HG03039 (cell line): ENCODE results near the gene DYNLT2.
A peak's percentile ranks its signal among the peaks of the same experiment; 100 is the strongest.

Experiments
- ATAC-seq: cut with Tn5 transposase; IDR thresholded peaks from one replicate; pipeline ENCODE4 v1.9.1; 2021; ENCODE audit warnings: mild to moderate bottlenecking, moderate library complexity; ENCODE audit not compliant: unreplicated experiment

The DYNLT2 gene

DNA sequence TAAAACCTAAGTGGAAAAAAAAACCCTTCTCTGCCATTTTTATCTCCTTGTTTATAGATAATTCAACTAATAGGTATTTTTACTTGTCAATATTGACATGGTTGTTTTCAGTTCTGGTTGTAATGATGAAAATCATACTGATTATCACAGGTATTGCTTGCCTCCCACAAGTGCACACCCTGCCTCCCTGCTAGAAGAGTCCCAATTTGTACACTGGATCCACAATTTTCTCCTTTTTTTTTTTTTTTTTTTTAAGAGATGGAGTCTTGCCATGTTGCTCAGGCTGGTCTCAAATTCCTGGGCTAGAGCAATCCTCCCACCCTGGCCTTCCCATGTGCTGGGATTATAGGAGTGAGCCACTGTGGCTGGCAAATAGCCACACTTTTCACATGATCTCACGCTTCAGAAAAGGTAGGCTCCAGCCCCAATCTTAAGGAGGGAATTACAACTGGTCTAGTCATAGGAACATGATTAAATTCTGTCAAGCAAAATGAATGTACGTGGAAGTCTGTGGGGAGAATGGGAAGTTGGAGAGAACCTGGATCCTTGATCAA lies 12.3 kb downstream of the DYNLT2 start:
- ATAC-seq, result no peak

GRCh38 chr6:169738204-169738975 lies 13.0 kb downstream of the DYNLT2 start:
- ATAC-seq, result no peak

DNA sequence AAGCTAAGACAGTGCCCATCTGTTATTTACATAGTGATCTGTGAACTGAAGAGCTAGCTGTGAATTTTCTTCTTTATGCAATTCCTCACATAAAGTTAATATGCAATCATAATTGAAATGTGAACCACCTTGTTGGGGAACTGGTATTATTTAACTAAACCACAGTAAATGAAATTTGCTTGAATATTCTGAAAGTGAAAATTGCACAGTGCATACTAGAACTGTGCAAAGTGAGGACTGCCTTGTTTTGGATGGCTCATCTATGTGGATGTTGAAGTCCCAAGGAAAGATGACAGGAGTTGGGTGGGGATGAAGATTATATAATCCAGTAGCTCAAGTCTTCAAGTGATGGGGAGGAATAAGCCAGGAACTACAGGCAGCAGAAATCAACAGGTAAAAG lies 21.4 kb downstream of the DYNLT2 start:
- no peak for ATAC-seq

GRCh38 chr6:169726963-169727362 lies 24.4 kb downstream of the DYNLT2 start:
- no peak for ATAC-seq

DNA sequence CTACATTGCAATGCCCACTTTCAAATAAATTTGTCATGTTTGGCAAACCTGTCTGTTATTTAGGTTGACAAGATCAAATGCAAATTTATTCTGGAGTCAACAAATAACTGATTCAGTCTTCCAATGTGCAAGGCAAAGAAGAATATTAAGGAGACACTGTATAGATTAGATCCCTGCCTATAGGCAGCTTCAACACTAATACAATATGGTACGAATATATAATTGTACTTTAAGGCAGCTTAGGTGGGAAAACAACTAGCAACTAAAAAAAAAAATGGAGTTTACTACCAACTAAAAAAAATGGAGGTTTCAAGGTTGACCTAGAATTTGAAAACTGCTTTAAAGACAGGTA lies 25.3 kb downstream of the DYNLT2 start:
- ATAC-seq, result no peak

GRCh38 chr6:169725125-169726048 lies 26.0 kb downstream of the DYNLT2 start:
- peak; percentile 7 for ATAC-seq

DNA sequence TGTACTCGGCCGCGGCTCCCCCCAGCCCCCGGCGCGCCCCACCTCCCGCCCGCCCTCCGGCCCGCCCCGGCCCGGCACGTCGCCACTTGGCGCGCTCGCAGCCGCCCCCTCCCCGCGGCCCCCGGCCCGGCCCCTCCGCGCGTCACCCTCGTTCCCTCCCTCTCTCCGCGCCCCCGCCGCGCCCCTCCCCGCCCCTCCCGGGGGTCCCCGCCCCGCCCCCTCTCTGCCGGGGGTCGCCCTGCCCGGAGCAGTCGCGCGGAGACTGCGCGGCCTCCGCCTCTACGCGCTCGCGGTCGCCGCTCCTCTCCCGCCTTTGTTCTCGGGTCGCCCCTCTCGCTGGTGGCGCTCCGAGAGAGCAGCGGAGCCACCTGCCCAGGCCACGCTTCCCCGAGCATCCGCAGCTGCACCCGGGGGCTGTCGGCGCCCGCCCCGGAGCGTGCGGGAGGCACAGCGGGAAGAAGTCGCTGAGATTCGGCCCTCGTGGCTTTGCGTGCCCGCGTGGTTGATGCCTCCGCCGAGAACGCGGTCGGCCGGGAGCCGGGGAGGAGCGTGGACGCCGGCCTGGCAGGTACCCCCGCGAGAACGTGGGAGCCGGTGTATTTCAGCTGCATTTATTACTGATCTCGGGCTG lies 26.8 kb downstream of the DYNLT2 start, which contains the start of gene PHF10:
TSS of gene PHF10 (minus strand) at position 7 of the 631 bp plus-strand sequence. CDS start 569 bp downstream, outside the sequence.
- ATAC-seq, result peak; percentile 45

GRCh38 chr6:169723991-169724493 lies 27.3 kb downstream of the DYNLT2 start:
- peak; percentile 47 for ATAC-seq

DNA sequence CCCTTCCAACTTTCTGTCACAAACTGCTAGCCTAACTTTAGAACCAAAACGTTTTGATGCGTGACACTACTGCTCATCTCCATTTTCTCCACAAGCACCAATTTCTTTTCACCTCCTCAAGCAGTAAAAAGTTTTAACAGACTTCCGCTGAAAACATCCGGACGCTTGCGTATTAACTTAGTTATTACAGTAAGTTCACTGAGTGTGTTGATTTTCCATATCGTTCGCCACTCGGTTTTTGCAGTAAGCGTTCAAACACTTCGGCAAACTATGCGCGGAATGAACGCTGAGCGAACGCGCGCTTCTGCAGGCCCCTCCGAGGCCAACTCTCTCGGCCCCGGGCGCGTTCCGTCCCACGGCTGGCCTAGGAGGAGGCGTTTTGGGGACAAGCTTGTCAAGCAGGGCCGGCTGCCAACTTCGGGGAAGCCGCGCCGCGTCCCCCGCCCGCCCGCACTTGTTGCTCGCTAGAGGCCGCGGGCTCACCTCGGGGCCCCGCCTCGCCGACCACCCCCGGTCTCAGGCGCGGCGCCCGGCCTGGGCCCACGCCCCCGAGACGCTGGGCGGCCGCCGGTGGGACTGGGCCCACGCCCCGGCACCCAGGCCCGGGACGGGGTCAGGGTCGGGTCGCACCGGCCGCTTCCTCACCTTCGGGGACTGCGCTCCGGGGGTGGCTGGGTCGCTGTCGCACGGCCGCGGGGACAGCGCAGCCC lies 28.0 kb downstream of the DYNLT2 start:
- peak; percentile 34 for ATAC-seq

GRCh38 chr6:169722362-169723199 lies 28.8 kb downstream of the DYNLT2 start:
- no peak for ATAC-seq

- no peak for ATAC-seq
Observed at GRCh38 chr6:169720207-169720855, 31.0 kb downstream of the DYNLT2 start.

DNA sequence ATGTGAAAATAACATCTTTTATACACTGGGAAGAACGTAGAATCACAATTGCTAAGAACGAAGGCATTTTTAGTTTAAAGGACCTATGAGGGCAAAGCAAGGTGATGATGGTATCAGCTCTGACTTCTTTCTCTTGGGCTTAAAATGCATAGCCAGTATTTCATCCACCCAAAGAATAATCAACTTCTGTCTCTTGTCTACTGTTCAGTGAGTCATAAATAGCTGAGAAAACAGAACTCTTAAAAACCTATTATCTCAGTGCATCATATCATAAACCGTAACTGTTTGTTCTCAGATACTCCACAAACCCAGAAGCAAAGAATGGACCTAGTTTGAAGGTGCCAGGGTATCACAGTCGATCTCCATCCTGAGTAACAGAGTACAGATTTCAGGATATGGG lies 32.3 kb downstream of the DYNLT2 start:
- no peak for ATAC-seq

DNA sequence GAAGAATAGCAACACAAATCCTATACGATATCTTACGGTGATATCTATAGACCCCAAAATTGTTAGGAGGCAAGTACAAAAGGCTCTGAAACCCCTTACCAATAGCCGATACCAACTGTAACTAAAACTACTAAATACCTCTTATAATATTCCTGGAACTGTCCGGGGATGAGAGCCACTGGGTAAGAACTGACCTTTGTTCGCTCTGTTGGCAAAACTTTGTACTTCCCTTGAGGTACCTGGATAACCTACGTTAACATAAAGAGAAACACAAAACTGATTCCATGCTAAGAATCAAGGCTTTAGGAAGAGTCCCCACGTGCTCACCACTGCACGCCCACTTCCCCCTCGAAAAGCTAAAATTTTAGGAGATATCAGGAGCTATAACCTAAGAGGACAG lies 36.8 kb downstream of the DYNLT2 start:
- ATAC-seq, result no peak

DNA sequence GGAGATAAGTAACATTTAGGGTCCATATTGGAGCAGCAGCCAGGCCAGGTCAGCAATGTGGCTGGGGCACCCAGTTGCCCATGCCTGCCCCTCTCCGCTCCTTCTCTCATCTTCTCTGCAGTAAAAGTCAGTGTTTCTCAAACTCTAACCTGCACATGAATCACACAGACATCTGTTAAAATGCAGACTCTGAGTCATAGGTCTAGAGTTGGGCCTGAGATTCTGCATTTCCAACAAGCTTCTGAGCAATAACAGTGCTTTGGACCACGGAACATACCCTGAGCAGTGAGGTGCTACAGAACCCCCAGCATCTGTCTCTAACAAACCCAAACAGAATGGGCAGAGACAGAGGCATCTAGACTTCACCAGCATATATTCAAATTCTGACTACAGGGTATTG lies 37.2 kb downstream of the DYNLT2 start:
- ATAC-seq, result no peak

DNA sequence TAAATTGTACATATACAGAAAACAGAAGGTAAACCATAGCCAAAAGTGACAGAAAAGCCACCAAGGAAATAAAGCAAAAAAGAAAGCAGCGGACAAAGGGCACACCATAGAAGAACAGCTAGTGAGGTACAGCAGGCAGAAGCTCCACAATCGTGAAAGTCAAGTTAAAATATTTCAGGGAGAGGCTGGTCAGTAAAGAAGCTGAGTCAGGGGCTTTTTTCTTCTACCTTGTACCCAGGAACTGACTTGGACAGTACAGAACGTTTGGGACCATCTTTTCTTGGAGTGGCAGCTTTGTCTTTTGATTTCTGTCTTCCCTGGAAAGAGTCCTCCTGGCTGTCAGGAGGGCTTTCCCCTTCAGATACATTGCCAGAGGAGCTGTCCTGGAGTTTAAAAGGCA lies 41.4 kb downstream of the DYNLT2 start:
- ATAC-seq, result no peak

- no peak for ATAC-seq
Observed at GRCh38 chr6:169709293-169709692, 42.1 kb downstream of the DYNLT2 start.

GRCh38 chr6:169707772-169708171 lies 43.6 kb downstream of the DYNLT2 start:
- no peak for ATAC-seq

DNA sequence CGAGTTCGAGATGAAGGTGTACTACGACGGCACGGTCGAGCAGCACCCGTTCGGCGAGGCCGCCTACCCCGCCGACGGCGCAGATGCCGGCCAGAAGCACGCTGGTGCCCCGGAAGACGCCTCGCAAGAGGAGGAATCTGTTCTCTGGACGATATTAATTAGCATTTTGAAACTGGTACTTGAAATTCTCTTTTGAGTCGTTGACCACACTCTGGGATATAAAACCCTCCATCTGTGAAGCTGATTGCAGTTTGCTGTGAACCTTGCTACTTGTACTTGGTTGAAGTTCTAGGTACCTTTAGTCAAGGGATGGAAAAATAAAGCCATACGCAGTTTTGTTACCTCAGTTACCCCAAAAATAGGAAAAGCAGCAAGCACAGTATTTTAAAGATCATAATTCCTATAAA lies 48.5 kb downstream of the DYNLT2 start:
- peak; percentile 9 for ATAC-seq
